Heart right ventricle (tissue), 16 donors: ENCODE data around the gene ASB10. TPM values are rescaled to one million over a fixed set of nuclear protein-coding genes. Genes with fewer than 3 reads are reported as not detected.

ENCODE experiments used
- ATAC-seq, 8 donors: fragments of 200-7000 bp; cut with Tn5 transposase; one replicate each; pipeline ENCODE4 v1.9.1; 2020; ENCODE audit warnings: mild to moderate bottlenecking in 8 of 8, moderate library complexity in 8 of 8, moderate number of reproducible peaks in 1 of 8
- DNase-seq, 2 donors: peaks; one replicate each; pipeline ENCODE4 v3.0.0-alpha.2; 2020
- H3K27ac ChIP-seq, 10 donors: fragments of 200-600 bp; sonication (generic) in 2 of 10; one replicate each; pipeline versions ENCODE4 v1.5.0 to v1.8.0; 2020 to 2022; ENCODE audit warnings: mild to moderate bottlenecking in 3 of 10
- H3K27me3 ChIP-seq, 7 donors: fragments of 200-600 bp; one replicate each; pipeline ENCODE4 v1.8.0; 2021 to 2022; ENCODE audit warnings: mild to moderate bottlenecking in 2 of 7
- H3K36me3 ChIP-seq, 9 donors: fragments of 200-600 bp; sonication (generic) in 1 of 9; one replicate each; pipeline versions ENCODE4 v1.5.0 to v1.8.0; 2020 to 2022; ENCODE audit warnings: mild to moderate bottlenecking in 2 of 9
- H3K4me1 ChIP-seq, 9 donors: fragments of 200-600 bp; sonication (generic) in 1 of 9; one replicate each; pipeline versions ENCODE4 v1.5.0 to v1.8.0; 2020 to 2022; ENCODE audit warnings: mild to moderate bottlenecking in 4 of 9
- H3K4me3 ChIP-seq, 10 donors: fragments of 200-600 bp; sonication (generic) in 2 of 10; one replicate each; pipeline versions ENCODE4 v1.5.0 to v1.8.0; 2020 to 2022; ENCODE audit warnings: mild to moderate bottlenecking in 7 of 10, moderate library complexity in 2 of 10
- H3K9me3 ChIP-seq, 11 donors: fragments of 200-600 bp in 10 of 11; sonication (generic) in 2 of 11; one replicate each; pipeline versions ENCODE4 v1.5.0 to v1.8.0; 2013 to 2022; ENCODE audit warnings: mild to moderate bottlenecking in 2 of 11, control low read depth in 1 of 11, moderate library complexity in 1 of 11
- WGBS, 2 donors: extraction: QIAGEN DNeasy Blood & Tissue Kit; methylation state at CpG; one replicate each; pipeline ENCODE4 v1.1.7; 2013; ENCODE audit warnings: inconsistent platforms in 1 of 2; 5-methylcytosine and 5-hydroxymethylcytosine counted together
- intact Hi-C, 10 donors: fragments of 100-400 bp; cut with DNase I; formaldehyde crosslinking; loops; one replicate each; pipeline versions ENCODE4 v1.11.1 to v1.14.2; 2022
- polyA plus RNA-seq, 2 donors: library from polyadenylated mRNA; stranded (reverse); fragments of 200-250 nt; gene quantifications; one replicate each; pipeline ENCODE4 v1.2.3, GENCODE V29; 2013
- total RNA-seq, 10 donors: library from RNA; stranded (reverse); fragmentation: NEBNext Ultra II Directional in 3 of 10; extraction: Animal tissue kit (Norgen Biotek cat#: 25700) in 3 of 10; gene quantifications; one replicate each; pipeline versions ENCODE4 v1.2.1 to v1.2.4, GENCODE V29; 2021 to 2023
- TF ChIP-seq, protein P1 (sequence below), 9 donors: fragments of 200-600 bp; sonication (generic) in 2 of 9; IDR thresholded peaks; one replicate each; pipeline versions ENCODE4 v1.5.0 to v1.8.0; 2021 to 2022; ENCODE audit warnings: antibody characterized with exemption in 9 of 9, mild to moderate bottlenecking in 5 of 9, moderate library complexity in 1 of 9
- donor health status: Arrhythmogenic right ventricular cardiomyopathy.
- donor health status: ischemic (EF 13 %, LVEDD 7.1; RV severe dilation, severe dysfunction).
- donor health status: healthy with polysubstance abuse.
- donor health status: DM: no; HTN: yes; CAD: no.
- donor health status: DM: no; HTN: no; CAD: no.
- donor health status: ischemic (EF 25% LVEDD 6.9; RV normal size, moderate dysfunction).
- donor health status: ischemic (EF 25% LVEDD 5.7; RV mildly dilated, moderate dysfunction).
- donor health status: healthy.
- donor health status: DM: yes; HTN: yes; CAD: no.
- donor health status: Ischemic cardiomyopathy.
- donor health status: ischemic (EF 35%, LVEDD 5.7; RV mildly dilated, moderate dysfunction).
- donor health status: nonischemic (EF 11% LVEDD 7.7; RV severe dilation, severe dysfunction).
- donor health status: DM: yes; HTN: yes; CAD: no.
- donor health status: PGD.
- donor health status: ischemic (EF 29% LVEDD 5.4; RV normal size, mild dysfunction).
- donor health status: nonischemic (EF 23%, LVEDD 6.1; RV moderate dilation, normal function).

ASB10 gene
- total and polyA plus RNA-seq, 12 donors = 7.2 to 63.4 (median 29.1) TPM

GRCh38 chr7:151139071-151139790, 47.8 kb downstream of the ASB10 start:
- WGBS, 2 donors = 78 to 84% methylated on average over 18 of the region's 18 CpGs
- Histone ChIP-seq H3K9me3 (no peaks in the 10 kb centered on the region), H3K36me3 (peaks cover 0 to 98% (median 12%) of the 10 kb centered on the region in 9 donors), H3K27ac (peak overlapping the region in 2 of 10 donors; percentile 40 to 58), H3K27me3 (no peaks in the 10 kb centered on the region), H3K4me1 (peaks cover 3 to 52% (median 23%) of the 10 kb centered on the region in 9 donors), H3K4me3 (no peak overlapping the region)
- intact Hi-C loops = no loop called here
- DNase-seq (no peak), ATAC-seq (peak in 2 of 8 donors; percentile 10 to 11)
- TF ChIP-seq, protein P1, sequence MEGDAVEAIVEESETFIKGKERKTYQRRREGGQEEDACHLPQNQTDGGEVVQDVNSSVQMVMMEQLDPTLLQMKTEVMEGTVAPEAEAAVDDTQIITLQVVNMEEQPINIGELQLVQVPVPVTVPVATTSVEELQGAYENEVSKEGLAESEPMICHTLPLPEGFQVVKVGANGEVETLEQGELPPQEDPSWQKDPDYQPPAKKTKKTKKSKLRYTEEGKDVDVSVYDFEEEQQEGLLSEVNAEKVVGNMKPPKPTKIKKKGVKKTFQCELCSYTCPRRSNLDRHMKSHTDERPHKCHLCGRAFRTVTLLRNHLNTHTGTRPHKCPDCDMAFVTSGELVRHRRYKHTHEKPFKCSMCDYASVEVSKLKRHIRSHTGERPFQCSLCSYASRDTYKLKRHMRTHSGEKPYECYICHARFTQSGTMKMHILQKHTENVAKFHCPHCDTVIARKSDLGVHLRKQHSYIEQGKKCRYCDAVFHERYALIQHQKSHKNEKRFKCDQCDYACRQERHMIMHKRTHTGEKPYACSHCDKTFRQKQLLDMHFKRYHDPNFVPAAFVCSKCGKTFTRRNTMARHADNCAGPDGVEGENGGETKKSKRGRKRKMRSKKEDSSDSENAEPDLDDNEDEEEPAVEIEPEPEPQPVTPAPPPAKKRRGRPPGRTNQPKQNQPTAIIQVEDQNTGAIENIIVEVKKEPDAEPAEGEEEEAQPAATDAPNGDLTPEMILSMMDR (IDR thresholded peaks at IDR 0.05) = no peak

DNA sequence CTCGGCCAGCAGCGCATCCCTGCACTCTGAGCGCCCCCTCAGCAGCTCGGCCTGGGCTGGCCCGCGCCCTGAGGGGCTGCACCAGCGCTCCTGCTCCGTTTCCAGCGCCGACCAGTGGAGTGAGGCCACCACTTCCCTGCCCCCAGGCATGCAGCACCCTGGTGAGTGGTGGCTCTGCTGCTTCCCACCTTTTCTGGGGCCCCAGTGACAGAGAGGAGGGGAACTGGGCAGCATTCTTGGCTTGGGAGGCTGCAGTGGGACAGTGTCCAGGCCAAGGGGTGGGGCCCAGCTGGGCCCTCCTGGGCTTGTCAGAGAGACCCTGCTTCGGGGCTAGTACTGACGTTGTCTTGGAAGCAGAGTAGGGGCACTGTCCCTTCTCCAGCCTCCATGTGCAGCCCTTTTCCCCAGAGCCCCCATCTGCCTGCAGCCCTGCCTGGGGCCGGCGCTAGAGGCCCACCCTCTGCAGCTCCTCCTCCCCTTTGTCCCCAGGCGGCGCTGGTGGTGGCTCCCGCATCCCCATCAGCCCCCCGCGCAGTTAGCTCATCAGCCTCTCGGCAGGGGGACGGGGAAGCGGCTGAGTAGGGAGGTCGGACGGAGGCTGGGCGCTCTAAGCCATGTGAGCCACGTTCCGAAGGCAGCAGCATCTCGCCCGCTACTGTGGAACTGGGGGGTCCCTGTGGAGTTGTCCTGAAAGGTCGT, 48.7 kb downstream of the ASB10 start:
- WGBS, 2 donors = 66 to 75% methylated on average over 30 of the region's 30 CpGs
- DNase-seq (no peak), ATAC-seq (peak in 3 of 8 donors; percentile 1 to 19 (median 18))
- peaks cover 3 to 51% (median 23%) of the 10 kb centered on the region in 9 donors for H3K4me1 ChIP-seq
- peaks cover 0 to 98% (median 12%) of the 10 kb centered on the region in 9 donors for H3K36me3 ChIP-seq
- no peaks in the 10 kb centered on the region for H3K9me3 ChIP-seq
- no peak overlapping the region for H3K4me3 ChIP-seq
- H3K27me3 ChIP-seq = no peaks in the 10 kb centered on the region
- peak overlapping the region in 8 of 10 donors; percentile 2 to 63 (median 45) for H3K27ac ChIP-seq
- intact Hi-C loops = no loop called here
- TF ChIP-seq, protein P1 (IDR thresholded peaks at IDR 0.05) = no peak

- DNase-seq (no peak), ATAC-seq (peak in 7 of 8 donors; percentile 18 to 68 (median 43))
- H3K27ac ChIP-seq = peak overlapping the region in 8 of 10 donors; percentile 28 to 63 (median 49)
- H3K4me3 ChIP-seq = no peak overlapping the region
- WGBS, 2 donors = 63 to 69% methylated on average over 11 of the region's 11 CpGs
- H3K4me1 ChIP-seq = peaks cover 0 to 45% (median 21%) of the 10 kb centered on the region in 9 donors
- H3K9me3 ChIP-seq = no peaks in the 10 kb centered on the region
- H3K36me3 ChIP-seq = peaks cover 0 to 98% (median 12%) of the 10 kb centered on the region in 9 donors
- TF ChIP-seq, protein P1 (IDR thresholded peaks at IDR 0.05) = no peak
- no peaks in the 10 kb centered on the region for H3K27me3 ChIP-seq
- intact Hi-C loops = no loop called here
Observed at GRCh38 chr7:151137791-151138152, 49.3 kb downstream of the ASB10 start.

- Histone ChIP-seq H3K4me3 (no peak overlapping the region), H3K27ac (peak overlapping the region in 8 of 10 donors; percentile 11 to 63 (median 49)), H3K27me3 (no peaks in the 10 kb centered on the region), H3K9me3 (no peaks in the 10 kb centered on the region), H3K4me1 (peaks cover 0 to 40% (median 17%) of the 10 kb centered on the region in 9 donors), H3K36me3 (peaks cover 0 to 98% (median 12%) of the 10 kb centered on the region in 9 donors)
- no peak for DNase-seq
- TF ChIP-seq, protein P1 (IDR thresholded peaks at IDR 0.05) = peak in 2 of 9 donors; percentile 11 to 22
- 74 to 76% methylated on average over 22 of the region's 22 CpGs for WGBS, 2 donors
- intact Hi-C loops = no loop called here
- peak in 5 of 8 donors; percentile 21 to 47 (median 41) for ATAC-seq
Observed at GRCh38 chr7:151137076-151137675, 49.9 kb downstream of the ASB10 start.
